HG02623 (cell line): ENCODE results near the gene PON2.
"Not testable (repeated sequence)": the region's sequence is repeated elsewhere in the genome, so short reads cannot be mapped to it uniquely, and the experiment has no call there.

ENCODE experiments used
- ATAC-seq: cut with Tn5 transposase; IDR thresholded peaks from one replicate; pipeline ENCODE4 v1.9.1; 2021; ENCODE audit warnings: moderate library complexity; ENCODE audit not compliant: unreplicated experiment

PON2 gene

GRCh38 chr7:95434557-95435421, at the start of gene PON2:
TSS of gene PON2 (minus strand) at chr7:95435028. CDS start at chr7:95434951, 77 bp downstream.
- ATAC-seq, result peak; percentile 91

- ATAC-seq, result no peak
Measured at GRCh38 chr7:95482424-95482823, 47.6 kb upstream of the PON2 start.

DNA sequence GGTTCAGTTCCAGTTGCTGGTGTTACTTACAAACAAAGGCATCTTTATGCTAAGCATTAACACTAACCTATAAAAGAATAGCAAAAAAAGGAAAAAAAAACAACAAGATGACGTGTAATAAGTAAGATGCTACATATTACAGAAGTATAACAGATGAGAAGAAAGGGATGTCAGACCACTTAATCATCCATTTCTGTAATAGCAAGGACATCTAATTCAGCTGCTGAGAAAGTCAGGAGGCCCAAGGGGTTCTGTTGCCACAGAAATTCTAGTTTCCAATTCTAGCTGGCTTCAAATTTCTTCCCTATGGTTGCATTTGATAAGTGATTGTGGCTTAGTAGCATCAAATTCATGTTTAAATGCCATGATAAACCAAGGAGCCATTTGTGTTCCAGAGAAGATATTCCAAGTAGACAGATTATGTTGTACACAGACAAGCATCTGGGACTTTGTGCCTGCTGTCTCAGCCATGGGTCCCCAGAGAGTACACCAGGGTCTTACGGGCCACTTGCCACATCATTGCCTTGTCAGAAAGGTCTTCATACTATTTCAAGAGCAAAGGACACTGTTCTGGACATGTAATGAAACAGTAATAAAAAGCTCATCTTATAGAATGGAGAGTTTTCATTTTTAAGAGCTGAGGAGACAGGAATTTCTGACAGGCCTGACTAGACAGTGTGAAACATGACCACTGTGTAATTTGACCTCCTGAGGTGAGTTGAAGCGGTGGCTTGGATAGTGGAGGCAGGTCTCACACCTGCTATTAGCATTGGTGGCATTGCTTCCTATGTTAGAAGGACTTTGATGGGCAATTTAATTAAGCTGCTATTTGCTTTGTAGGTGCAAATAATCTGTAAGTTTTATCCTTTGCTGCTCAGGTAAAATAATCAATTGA, 46.7 kb upstream of the PON2 start:
- ATAC-seq, result no peak

DNA sequence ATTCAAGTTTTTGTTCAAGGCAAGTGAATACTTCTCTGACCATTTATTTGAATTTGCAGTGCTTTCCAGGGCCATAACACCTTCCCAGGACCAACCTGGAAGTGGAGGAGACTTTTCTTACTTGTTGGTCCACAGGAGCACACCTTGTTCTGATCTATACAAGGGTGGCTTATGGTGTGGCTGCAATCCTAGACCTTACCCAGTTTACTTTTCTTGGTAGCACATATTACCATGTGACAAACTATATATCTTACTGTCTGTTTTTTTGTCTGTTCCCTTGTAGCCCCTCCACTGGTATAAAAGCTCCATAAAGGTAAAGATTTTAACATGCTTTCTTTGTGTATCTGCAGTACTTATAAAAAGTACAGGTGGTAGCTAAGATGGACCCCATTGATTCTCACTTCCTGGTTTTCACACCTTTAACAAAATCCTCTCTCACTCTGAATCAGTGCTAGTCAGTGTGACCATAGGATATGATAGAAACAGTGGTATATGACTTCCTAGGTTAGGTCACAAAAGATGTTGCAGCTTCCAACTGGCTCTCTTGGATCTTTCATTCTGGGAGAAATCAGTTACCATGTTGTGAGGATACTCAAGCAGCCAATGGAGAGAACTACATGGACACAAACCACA, 45.3 kb upstream of the PON2 start:
- ATAC-seq, result no peak

DNA sequence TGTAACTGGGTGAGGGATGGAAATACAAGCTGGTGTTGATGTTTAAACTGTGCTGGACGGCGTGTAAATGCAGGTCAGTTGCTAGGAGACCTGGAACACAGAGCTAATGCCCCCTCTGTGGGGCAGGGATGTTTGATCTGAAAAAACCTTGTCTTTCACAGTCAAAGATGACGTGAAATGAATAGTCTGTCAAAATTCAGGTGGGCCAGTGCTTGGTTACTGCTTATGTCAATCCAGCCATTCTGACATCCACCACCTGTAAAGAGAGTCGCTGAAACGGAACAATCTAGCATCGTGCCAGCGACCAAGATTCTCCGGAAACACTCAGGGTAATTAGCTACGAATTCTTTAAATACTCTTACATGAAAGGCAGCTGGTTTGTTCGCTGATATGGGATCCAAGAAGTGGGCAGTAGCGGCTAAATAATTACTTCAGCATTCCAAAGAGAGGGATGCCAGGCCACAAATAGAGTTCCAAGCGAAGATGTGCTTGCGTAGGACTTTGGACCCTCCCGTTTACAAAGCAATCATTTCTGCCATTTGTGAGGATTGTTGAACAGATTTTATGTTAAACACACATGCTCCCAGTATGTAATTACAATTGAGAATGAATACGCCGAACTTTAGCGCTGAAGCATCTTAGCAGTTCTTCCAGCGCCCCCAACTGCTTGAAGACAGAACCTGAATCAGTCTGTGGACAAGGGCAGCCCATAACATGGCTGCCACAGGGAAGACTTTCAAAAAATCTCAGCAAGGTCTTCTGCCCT, 43.6 kb upstream of the PON2 start:
- ATAC-seq, result no peak

DNA sequence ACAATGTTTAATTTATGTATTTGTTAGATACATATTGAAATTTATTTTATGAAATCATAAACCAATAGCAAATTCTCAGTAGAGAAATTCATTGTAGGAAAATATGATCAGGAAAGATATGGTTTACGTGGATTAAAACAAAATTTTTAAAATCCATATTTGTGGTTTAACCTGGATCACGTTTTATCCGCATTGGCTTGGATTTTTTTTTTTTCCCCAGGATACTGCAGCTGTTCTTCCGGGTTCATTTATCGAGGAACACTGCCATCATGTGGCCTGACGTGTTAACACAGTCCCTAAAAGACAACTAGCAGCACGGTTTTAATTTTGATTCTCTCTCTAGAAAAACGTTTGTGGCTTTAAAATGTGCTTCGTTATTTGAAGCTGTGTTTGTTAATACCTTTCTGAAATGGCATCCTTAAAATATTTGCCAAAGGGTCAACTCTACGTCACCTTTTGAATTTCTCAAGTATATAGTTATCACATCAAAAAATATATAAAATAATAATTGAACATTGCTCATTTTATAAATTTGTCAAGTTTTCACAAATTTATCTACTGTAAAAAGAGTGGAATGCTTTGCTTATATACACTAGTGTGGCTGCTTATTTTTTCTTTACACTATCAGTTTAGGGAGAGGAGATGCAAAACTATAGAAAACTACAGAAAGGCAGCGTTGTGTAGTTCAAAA, 42.2 kb upstream of the PON2 start:
- ATAC-seq, result peak; percentile 65

DNA sequence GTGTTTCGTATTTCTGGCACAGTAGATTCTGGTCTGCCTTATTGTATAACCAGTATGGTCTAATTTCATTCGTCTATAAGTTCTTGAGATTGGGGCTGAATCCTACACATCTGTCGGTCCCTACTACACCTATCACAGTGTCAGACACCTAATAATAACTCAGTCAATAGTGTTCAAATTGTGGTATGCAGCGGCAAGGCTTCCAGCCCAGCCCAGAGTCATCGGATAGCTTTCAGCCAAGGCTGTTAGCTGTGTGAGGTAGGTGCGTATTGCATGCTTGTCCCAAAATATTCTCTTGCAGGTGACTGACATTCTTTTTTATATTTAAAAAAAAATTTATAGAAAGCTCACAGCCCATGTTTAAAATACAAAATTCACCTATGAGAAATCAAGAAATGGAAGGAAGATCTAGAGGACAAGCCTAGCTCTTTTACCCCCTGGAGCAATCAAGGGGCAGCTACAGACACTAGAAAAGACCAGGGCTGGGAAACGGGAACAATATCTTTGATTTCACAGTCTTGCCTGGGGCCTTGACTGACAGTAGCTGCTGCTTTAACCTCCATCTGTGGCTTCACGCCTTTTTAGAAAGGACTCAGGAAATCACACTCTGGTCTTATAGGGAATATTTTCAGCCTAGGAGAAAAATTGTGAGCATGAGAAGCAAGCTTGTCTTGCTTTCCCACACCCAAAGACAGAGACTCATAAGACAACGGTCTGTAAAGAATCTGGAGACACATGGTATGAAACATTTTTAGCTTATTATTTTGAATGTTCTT, 41.4 kb upstream of the PON2 start:
- ATAC-seq, result no peak

DNA sequence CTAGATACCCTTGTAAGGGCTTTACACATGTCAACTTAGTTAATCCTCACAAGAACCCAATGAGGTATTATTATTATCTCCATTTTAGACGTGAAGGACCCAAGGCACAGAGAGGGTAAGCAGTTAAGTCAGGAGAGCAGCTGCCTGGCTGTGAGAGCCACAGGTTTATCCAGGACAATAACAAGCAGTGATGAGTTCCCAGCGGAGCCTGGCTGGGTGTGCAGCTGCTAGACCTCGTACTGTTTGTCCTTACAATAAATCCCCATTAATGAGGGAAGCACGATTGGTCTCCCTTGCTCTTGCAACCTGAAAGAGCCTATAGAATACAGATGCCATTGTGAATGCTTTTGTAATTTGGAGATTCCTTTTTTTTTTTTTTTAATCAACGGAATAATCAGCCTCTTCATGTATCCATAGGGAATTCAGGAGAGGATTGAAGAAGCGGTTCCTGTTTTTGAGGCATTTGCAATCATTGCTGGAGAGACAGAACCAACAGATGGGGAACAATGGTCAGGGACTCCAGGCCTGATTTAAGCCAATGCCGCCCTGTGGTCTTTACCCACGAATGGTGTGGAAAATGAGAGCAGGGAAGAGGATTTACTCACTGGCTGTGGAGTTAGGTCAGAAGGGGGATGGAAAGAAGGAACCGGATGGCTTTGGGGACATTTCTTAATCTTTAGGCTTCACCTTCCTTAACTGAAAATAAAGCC, 38.6 kb upstream of the PON2 start:
- no peak for ATAC-seq

GRCh38 chr7:95472581-95473161, 37.8 kb upstream of the PON2 start:
- no peak for ATAC-seq

GRCh38 chr7:95471071-95471470, 36.2 kb upstream of the PON2 start:
- ATAC-seq, result no peak

DNA sequence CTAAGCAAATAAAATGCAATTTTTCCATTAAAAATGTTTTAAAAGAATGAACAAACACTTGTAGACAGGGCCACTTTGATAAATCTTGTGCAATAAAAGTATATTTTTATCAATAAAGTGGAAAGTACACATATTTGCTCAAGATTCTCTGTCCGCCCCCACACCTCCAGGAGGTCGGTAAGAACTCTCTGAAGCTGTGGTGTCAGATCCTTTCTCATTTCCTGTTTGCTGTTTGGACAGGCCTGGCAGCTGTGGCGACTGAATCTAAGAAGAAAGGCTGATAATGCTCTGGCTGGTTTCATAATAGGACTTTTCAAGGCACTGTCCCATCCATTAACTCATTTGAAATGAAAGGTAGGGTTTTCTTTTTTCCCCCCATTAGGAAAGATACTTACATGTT, 35.6 kb upstream of the PON2 start:
- peak; percentile 96 for ATAC-seq

GRCh38 chr7:95469848-95470247, 35.0 kb upstream of the PON2 start:
- no peak for ATAC-seq

DNA sequence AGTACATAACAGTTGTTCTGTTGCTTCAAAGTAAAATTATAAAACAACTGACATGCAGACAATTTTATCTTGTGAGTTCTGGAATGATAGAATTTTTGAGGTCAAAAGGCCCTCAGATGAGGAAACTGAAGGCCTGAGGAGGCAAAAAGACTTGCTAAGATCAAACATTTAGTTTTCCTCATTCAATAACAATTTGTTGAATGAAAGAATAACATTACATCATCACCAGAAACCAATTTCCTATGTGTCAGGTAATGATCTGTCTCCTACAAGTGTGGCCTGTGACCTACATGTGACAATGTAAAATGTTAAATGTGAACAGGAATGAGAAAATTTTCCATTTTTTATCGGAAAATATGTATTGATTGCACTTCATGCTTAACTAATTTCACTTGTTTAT, 34.4 kb upstream of the PON2 start:
- no peak for ATAC-seq

DNA sequence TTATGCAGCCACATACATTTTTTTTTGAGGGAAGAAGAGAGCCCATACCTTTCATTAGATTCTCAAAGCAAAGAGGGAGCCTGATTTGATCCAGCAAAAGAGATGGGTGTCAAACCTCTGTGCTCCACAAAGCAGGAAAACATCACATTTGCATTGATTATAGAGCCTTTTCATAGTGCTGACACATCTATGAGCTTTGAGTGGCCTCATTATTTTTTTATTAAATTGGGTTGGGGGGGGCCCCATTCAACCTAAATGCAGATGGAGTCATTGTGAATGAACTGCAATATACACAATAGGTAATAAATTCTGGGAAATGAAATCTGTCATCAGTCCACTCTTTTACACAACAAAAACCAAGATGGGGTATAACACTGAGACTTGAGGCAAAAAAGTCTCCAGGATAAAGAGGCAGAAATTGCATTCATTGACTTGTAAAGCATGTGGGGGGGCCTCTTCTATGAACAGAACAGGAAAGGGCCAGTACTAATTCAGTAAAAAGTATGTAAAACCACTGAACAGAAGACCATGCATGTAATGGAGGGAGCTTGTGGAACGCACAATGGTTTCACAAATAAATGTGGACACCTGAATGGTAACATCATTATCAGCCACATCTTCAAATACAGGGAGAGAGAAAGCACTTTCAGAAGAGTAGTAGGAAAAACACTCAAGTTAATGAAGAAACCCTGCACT, 33.2 kb upstream of the PON2 start:
- no peak for ATAC-seq

- ATAC-seq, result not testable (repeated sequence)
Measured at GRCh38 chr7:95460653-95461052, 25.8 kb upstream of the PON2 start.

GRCh38 chr7:95457947-95458346, 23.1 kb upstream of the PON2 start:
- ATAC-seq, result no peak

GRCh38 chr7:95454438-95455045, 19.7 kb upstream of the PON2 start:
- no peak for ATAC-seq
